Diencephalon (tissue), 1 donor: Measurements from ENCODE around the gene HIGD1B. TPM values are rescaled to one million over a fixed set of nuclear protein-coding genes. Genes with fewer than 3 reads are reported as not detected.

Experiments used
- small RNA-seq: library from RNA; depleted of rRNA; stranded (forward); fragments of <200 nt; gene quantifications from one replicate; pipeline ENCODE3, GENCODE V24; 2014
- total RNA-seq: library from RNA; depleted of rRNA; stranded (reverse); fragments of >200 nt; gene quantifications from one replicate; pipeline ENCODE4 v1.2.3, GENCODE V29; 2014

Gene HIGD1B
- 4.8 TPM for total RNA-seq

GRCh38 chr17:44847586-44847985 lies at the start of gene HIGD1B:
Gene HIGD1B, plus strand, starts transcription at chr17:44847883. Its CDS starts 270 bp downstream, at chr17:44848153.

GRCh38 chr17:44829523-44830358 lies 17.9 kb upstream of the HIGD1B start, which contains the start of gene GJC1:
Gene GJC1, minus strand, starts transcription at chr17:44830287. Its CDS starts 24,470 bp downstream, at chr17:44805817.

GRCh38 chr17:44899074-44899782 lies 51.5 kb downstream of the HIGD1B start, which contains the start of gene EFTUD2:
Gene EFTUD2, minus strand, starts transcription at chr17:44899445. Its CDS starts 4,924 bp downstream, at chr17:44894521.

Small RNA genes within 50 kb of the gene (small RNA-seq; reads per million reads assigned to genes)
- not detected for gene RN7SL405P

Other genes starting within 250 kb of the HIGD1B start
- not detected for gene MEIOC, start 191.4 kb upstream of the HIGD1B start, total RNA-seq
- gene CCDC43, start 158.1 kb upstream of the HIGD1B start, total RNA-seq: 43.8 TPM
- gene DBF4B, start 139.2 kb upstream of the HIGD1B start, total RNA-seq: 5.8 TPM
- gene ADAM11, start 88.9 kb upstream of the HIGD1B start, total RNA-seq: 19.8 TPM
- 31.4 TPM for gene GJC1, start 17.6 kb upstream of the HIGD1B start, total RNA-seq
- 101 TPM for gene EFTUD2, start 51.6 kb downstream of the HIGD1B start, total RNA-seq
- 1,198 TPM for gene GFAP, start 67.6 kb downstream of the HIGD1B start, total RNA-seq
- gene KIF18B, start 99.9 kb downstream of the HIGD1B start, total RNA-seq: 1.4 TPM
- 8.3 TPM for gene C1QL1, start 120.4 kb downstream of the HIGD1B start, total RNA-seq
- 49.8 TPM for gene DCAKD, start 203.7 kb downstream of the HIGD1B start, total RNA-seq
- gene NMT1, start 213.4 kb downstream of the HIGD1B start, total RNA-seq: 35.1 TPM